Testis (tissue), 2 donors: ENCODE data around the gene PRR30.

Source experiments
- CTCF ChIP-seq, 3 experiments: fragments of 450-650 bp in 2 of 3; fragments of 200-600 bp in 1 of 3; sonication (generic) in 1 of 3; IDR thresholded peaks; one replicate each; pipeline ENCODE4 v1.5.1; 2016 to 2019; ENCODE audit warnings: antibody characterized with exemption in 3 of 3, mild to moderate bottlenecking in 2 of 3, moderate library complexity in 1 of 3
- POLR2A ChIP-seq: fragments of 450-650 bp; IDR thresholded peaks from one replicate; pipeline ENCODE4 v1.6.1; 2017; ENCODE audit warnings: antibody characterized with exemption, mild to moderate bottlenecking, moderate library complexity

DNA sequence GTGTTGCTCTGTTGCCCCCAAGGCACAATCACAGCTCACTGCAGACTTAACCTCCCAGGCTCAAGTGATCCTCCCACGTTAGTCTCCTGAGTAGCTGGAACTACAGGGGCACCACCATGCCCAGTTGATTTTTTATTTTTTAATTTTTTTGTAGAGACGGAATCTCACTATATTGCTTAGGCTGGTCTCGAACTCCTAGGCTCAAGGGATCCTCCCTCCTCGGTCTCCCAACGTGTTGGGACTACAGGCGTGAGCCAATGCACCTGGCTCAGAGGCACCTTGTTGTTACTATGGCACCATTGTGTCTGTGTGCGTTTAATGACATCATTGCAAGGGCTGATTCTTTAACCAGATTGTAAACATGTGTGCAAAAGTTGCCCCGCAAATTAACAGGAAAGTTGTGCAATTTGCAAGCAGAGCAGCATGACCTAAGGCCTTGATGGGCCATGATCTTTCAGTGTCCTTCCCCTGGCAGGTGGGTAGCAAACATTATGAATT is 32.2 kb upstream of the PRR30 start:
- TF ChIP-seq POLR2A = no peak
- TF ChIP-seq CTCF (IDR thresholded peaks at IDR 0.05) = no peak
